ENCODE results near the gene TMEM37.

Gene TMEM37

GRCh38 chr2:119478188-119478977, 46.7 kb downstream of the TMEM37 start:
- DNase-seq (ENCODE audit: low read depth in 2 of 2) = no peak

GRCh38 chr2:119478978-119479295, 47.3 kb downstream of the TMEM37 start:
- no peak for DNase-seq (ENCODE audit: low read depth in 2 of 2)

GRCh38 chr2:119480184-119480583, 48.5 kb downstream of the TMEM37 start:
- no peak for DNase-seq (ENCODE audit: low read depth in 2 of 2)

- no peak for DNase-seq (ENCODE audit: low read depth in 2 of 2)
These were observed 49.1 kb downstream of the TMEM37 start for GRCh38 chr2:119480718-119481142.

- DNase-seq (ENCODE audit: low read depth in 2 of 2) = no peak
These were observed 50.1 kb downstream of the TMEM37 start for GRCh38 chr2:119481501-119482455.

DNA sequence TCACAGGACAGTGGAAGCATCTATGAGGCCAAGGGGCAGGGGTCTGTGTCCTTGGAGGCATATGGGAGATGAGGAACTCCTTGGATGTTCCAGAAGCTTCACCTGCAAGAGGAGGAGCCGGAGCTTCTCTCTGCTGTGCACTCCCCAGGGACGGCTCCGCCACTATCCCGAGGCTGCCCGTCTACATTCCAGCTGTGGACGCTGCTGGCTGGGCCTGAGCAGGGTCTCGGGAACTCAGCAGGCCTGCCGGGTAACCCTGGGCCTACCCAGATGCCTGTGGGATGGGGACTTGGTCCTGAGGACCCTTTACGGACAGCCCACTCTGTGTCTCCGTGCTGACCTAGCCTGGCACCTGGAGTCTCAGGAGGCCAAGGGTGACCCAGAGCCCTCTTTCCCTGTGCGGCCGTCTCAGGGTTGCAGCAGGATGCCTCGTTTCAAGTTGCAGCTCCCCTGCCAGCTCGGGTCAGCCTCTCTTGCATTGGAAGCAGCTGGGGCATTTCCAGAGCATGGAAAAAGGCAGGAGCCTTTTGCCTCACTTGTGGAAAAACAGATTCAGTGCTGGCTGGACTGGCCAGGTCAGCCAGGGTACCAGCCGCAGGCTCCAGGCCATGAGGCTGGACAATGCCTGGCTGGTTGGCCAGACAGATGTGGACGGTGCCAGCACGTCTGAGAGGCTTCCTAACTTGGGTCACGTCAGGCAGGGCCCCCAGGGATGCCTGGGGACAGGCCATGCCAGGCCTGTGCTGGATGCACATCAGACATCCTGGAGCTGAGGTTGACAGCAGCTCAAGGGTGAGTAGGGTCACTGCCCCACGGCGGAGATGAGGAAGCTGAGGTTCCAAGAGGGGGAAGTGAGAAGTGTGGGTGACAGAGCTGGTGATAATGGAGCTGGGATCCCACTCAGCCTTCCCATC, 51.1 kb downstream of the TMEM37 start:
- no peak for DNase-seq (ENCODE audit: low read depth in 2 of 2)

GRCh38 chr2:119483395-119483753, 51.7 kb downstream of the TMEM37 start:
- DNase-seq (ENCODE audit: low read depth in 2 of 2) = no peak

GRCh38 chr2:119483896-119484718, 52.5 kb downstream of the TMEM37 start:
- DNase-seq (ENCODE audit: low read depth in 2 of 2) = no peak

DNA sequence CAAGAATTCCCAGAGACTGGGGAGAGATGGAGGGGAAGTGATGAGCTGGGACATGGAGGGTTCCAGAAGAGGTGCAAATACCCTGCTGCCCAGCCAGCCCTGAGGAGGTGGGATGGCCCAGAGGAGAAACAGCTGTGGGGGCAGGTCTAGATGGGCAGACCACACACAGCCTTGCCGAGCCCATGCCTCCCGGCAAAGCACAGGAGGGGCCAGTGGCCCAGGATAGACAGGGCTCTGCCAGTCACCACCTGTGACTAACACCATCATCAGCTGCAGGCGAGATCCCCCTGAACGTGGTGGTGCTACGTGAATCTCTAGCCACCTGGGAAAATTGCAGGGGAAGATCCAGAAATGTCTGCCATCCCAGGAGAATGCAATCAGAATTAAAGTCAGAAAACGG, 53.2 kb downstream of the TMEM37 start:
- DNase-seq (ENCODE audit: low read depth in 2 of 2) = no peak

- no peak for DNase-seq (ENCODE audit: low read depth in 2 of 2)
These were observed 53.9 kb downstream of the TMEM37 start for GRCh38 chr2:119485336-119486110.

DNA sequence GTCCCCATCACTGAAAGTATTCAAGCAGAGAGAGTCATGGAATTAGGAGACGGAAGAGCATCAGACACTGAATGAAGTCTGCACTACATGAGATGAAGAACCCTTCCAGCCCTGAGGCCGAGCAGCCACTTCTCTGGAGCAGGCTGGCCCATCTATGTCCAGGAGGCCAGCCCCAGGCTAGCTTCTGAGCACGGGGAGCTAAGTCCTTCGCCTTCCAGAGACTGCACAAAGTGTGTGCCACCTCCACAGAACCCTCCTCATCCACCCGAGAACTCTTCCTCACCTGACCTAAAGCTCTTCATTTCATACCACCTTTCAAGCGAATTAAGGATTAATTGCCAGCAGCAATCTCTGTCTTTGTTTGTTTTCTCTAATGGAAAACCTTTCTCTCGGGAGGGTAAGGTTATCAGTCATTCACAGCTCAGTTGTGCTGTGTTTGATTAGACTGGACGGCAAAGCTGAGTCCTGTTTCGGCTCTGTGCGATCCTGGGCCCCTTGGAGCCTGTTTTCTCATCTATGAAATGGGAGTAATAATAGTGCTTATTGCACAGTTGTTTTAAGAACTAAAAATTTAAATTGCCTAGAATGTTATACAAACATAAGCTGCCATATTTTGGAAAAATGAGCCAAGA, 54.7 kb downstream of the TMEM37 start:
- no peak for DNase-seq (ENCODE audit: low read depth in 2 of 2)

DNA sequence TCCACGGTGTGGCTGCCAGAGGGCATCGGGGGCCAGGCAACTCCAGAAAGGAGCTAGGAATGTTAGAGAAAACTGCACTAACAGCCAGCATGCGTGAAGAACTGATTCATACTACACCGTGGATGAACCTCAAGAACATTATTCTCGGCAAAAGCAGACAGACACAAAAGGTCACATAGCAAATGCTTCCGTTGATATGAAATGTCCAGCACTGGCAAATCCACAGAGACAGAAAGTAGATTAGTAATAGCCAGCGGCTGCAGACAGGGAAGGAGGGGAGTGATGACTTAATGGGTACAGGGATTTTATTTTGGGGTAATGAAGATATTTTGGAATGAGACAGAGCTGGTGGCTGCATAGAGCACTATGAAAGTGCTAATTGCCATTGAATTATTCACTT, 55.2 kb downstream of the TMEM37 start:
- no peak for DNase-seq (ENCODE audit: low read depth in 2 of 2)

DNA sequence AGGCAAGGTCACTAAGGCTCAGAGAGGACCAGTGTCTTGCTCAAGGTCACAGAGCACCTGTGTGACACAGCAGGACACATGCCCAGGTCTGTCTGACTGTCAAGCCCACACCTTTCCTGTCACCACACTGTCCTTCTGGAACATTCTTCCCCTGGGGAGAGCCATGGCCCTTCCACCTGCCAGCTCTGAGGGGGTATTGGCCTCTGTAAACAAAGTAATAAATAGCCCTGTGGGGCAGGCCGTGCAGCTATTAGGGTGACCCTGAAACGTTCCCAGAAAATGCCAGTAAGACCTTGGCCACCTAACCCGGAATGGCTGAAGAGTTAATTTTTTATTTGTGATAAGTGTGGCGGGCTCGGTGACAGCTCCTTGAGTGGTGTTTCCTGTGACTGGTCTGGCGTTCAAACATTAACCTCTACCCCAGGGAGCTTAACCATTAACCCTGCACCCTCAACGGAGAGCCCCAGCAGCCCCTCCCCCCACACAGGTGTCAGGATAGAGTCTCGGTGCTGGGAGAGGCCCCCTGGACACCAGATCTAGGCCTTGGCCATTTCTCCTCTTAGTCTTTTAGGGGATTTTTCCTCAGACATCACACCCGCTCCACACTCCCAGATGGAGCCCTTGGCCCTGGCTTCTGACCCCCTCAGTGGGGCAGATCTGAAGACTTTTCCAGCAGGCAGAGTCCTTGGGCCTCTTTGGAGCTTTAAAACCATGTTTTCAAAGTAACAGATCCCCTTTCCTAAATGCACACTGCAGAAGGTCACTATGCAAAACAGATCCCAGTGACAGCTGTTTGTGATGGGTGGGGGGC, 56.0 kb downstream of the TMEM37 start:
- DNase-seq (ENCODE audit: low read depth in 2 of 2) = no peak

Measured in stimulated activated CD8-positive, alpha-beta memory T cell treated with anti-CD3 and anti-CD28 coated beads, Interleukin-7, amount 100 ng/mL, for 4 hours (primary cell).